GM21529 (cell line): ENCODE results near the gene DNAJC12.
"Not testable (repeated sequence)": the region's sequence is repeated elsewhere in the genome, so short reads cannot be mapped to it uniquely, and the experiment has no call there.

ENCODE experiments used
- ATAC-seq: cut with Tn5 transposase; IDR thresholded peaks from one replicate; pipeline ENCODE4 v1.9.1; 2021; ENCODE audit not compliant: unreplicated experiment

DNAJC12 gene

GRCh38 chr10:67767244-67767643 lies 70.7 kb downstream of the DNAJC12 start:
- no peak for ATAC-seq

- peak; percentile 83 for ATAC-seq
Measured at GRCh38 chr10:67764012-67764822, 73.8 kb downstream of the DNAJC12 start.

DNA sequence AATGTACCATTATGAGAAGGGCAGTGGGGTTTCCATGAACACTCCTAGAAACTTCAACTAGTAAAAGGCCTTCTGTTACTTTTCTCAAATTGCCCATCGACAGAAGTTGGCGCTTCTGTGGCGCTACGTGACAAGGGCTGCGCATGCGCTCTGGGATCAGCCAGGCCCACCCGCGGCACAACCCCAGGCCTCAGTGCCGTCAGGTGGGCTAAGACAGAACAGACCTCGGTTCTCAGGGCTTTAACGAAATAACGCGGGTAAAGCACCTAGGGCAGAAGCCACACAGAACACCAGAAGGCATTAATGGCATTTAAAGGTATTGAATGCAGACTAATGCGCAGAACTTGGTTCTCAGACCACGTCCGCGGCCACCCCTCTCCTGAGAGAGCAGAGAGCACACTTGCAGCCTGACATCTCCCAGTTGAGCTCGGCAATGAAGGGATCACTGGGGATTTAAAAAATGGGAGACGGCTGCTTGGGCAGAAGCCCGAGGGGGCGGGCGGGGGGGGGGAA lies 74.4 kb downstream of the DNAJC12 start:
- peak; percentile 18 for ATAC-seq

GRCh38 chr10:67762567-67762966 lies 75.4 kb downstream of the DNAJC12 start:
- not testable (repeated sequence) for ATAC-seq

DNA sequence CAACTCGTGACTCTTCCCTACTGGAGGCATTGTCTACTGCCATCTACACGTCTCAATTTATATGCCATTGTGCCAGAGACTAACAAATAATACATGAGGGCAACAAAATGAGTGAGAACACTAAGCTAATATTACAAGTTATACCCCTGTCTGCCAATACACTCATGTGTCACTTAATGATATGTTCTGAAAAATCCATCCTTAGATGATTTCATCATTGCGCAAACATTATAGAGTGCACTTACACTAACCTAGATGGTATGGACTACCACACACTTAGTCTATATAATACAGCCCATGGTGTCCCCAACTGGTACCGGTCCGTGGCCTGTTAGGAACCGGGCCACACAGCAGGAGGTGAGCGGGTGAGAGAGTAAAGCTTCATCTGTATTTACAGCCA lies 77.7 kb downstream of the DNAJC12 start:
- ATAC-seq = no peak
